KMS-11 (cell line): ENCODE data around the gene TBC1D1.

Source experiments
- H2AFZ ChIP-seq: fragments of 200-600 bp; sonication (generic); 2 replicates; pipeline ENCODE4 v1.6.1; 2016; ENCODE audit warnings: antibody characterized with exemption, mixed run types, low read depth
- H3K27ac ChIP-seq: fragments of 200-600 bp; sonication (generic); 2 replicates; pipeline ENCODE4 v1.6.1; 2016; ENCODE audit warnings: mild to moderate bottlenecking, mixed run types
- H3K27me3 ChIP-seq: fragments of 200-600 bp; sonication (generic); 2 replicates; pipeline ENCODE4 v1.6.1; 2017; ENCODE audit warnings: mild to moderate bottlenecking, low read depth, mixed run types, moderate library complexity; ENCODE audit not compliant: insufficient read depth
- H3K36me3 ChIP-seq: fragments of 200-600 bp; sonication (generic); 2 replicates; pipeline ENCODE4 v1.6.1; 2017; ENCODE audit warnings: mild to moderate bottlenecking, mixed run types; ENCODE audit not compliant: insufficient read depth
- H3K4me1 ChIP-seq: fragments of 200-600 bp; sonication (generic); 2 replicates; pipeline ENCODE4 v1.6.1; 2016; ENCODE audit warnings: mild to moderate bottlenecking, low read depth, mixed run types; ENCODE audit not compliant: poor library complexity, severe bottlenecking
- H3K4me2 ChIP-seq: fragments of 200-600 bp; sonication (generic); 2 replicates; pipeline ENCODE4 v1.7.0; 2016; ENCODE audit warnings: mild to moderate bottlenecking, mixed run types
- H3K4me3 ChIP-seq: fragments of 200-600 bp; sonication (generic); IDR thresholded peaks from 2 replicates; pipeline ENCODE4 v1.6.1; 2017; ENCODE audit warnings: low read depth, low read length, mixed read lengths; ENCODE audit not compliant: insufficient read depth
- H3K79me2 ChIP-seq: fragments of 200-600 bp; sonication (generic); 2 replicates; pipeline ENCODE4 v1.6.1; 2016; ENCODE audit warnings: low read depth, mixed run types; ENCODE audit not compliant: insufficient read depth
- H3K9ac ChIP-seq: fragments of 200-600 bp; sonication (generic); 2 replicates; pipeline ENCODE4 v1.6.1; 2016; ENCODE audit warnings: mild to moderate bottlenecking, mixed run types
- H4K20me1 ChIP-seq: fragments of 200-600 bp; sonication (generic); 2 replicates; pipeline ENCODE4 v1.6.1; 2016; ENCODE audit warnings: mild to moderate bottlenecking, mixed run types; ENCODE audit not compliant: insufficient read depth
- CTCF ChIP-seq: fragments of 200-600 bp; sonication (generic); conservative IDR thresholded peaks from 2 replicates; pipeline ENCODE4 v1.6.1; 2017; ENCODE audit warnings: low read depth, mild to moderate bottlenecking, antibody characterized with exemption, low read length, moderate library complexity, mixed read lengths

TBC1D1 gene

GRCh38 chr4:38082021-38082420, 191.1 kb downstream of the TBC1D1 start:
- Histone ChIP-seq H3K27me3 (no peaks in the 10 kb centered on the region), H3K9ac (no peak overlapping the region), H3K4me2 (no peak overlapping the region), H3K36me3 (no peaks in the 10 kb centered on the region), H4K20me1 (no peaks in the 10 kb centered on the region), H3K4me3 (no peak overlapping the region), H2AFZ (no peak overlapping the region), H3K27ac (no peak overlapping the region), H3K79me2 (no peaks in the 10 kb centered on the region), H3K4me1 (peaks cover 15% of the 10 kb centered on the region)
- no peak for TF ChIP-seq CTCF

GRCh38 chr4:38082424-38083385, 191.8 kb downstream of the TBC1D1 start:
- Histone ChIP-seq H3K4me1 (peaks cover 22% of the 10 kb centered on the region), H4K20me1 (no peaks in the 10 kb centered on the region), H3K27me3 (no peaks in the 10 kb centered on the region), H3K4me3 (no peak overlapping the region), H3K27ac (no peak overlapping the region), H3K36me3 (no peaks in the 10 kb centered on the region), H3K9ac (no peak overlapping the region), H2AFZ (no peak overlapping the region), H3K79me2 (no peaks in the 10 kb centered on the region), H3K4me2 (no peak overlapping the region)
- TF ChIP-seq CTCF, result no peak

- Histone ChIP-seq H3K4me3 (no peak overlapping the region), H3K27me3 (no peaks in the 10 kb centered on the region), H3K79me2 (no peaks in the 10 kb centered on the region), H3K4me2 (no peak overlapping the region), H3K36me3 (no peaks in the 10 kb centered on the region), H3K4me1 (peaks cover 41% of the 10 kb centered on the region), H3K9ac (no peak overlapping the region), H4K20me1 (no peaks in the 10 kb centered on the region), H2AFZ (no peak overlapping the region), H3K27ac (no peak overlapping the region)
- TF ChIP-seq CTCF, result no peak
These were observed 194.2 kb downstream of the TBC1D1 start for GRCh38 chr4:38084877-38085711.

- Histone ChIP-seq H3K27ac (no peak overlapping the region), H3K4me3 (no peak overlapping the region), H3K27me3 (no peaks in the 10 kb centered on the region), H3K4me1 (peaks cover 48% of the 10 kb centered on the region), H3K79me2 (no peaks in the 10 kb centered on the region), H3K9ac (no peak overlapping the region), H2AFZ (no peak overlapping the region), H4K20me1 (no peaks in the 10 kb centered on the region), H3K36me3 (no peaks in the 10 kb centered on the region), H3K4me2 (no peak overlapping the region)
- TF ChIP-seq CTCF, result no peak
These were observed 194.9 kb downstream of the TBC1D1 start for GRCh38 chr4:38085751-38086150.
